Skin of body (tissue), 2 donors: ENCODE results near the gene KIT. TPM values are rescaled to one million over a fixed set of nuclear protein-coding genes. Genes with fewer than 3 reads are reported as not detected.

Experiments
- DNase-seq: peaks from one replicate; lab custom pipeline; 2025; lab: John Stamatoyannopoulos, UW
- total RNA-seq: library from RNA; depleted of rRNA; stranded (reverse); fragments of >200 nt; gene quantifications from one replicate; pipeline ENCODE4 v1.2.3, GENCODE V29; 2014

Gene KIT
- total RNA-seq, 1 donor from 2014 or later = 21.5 TPM

DNA sequence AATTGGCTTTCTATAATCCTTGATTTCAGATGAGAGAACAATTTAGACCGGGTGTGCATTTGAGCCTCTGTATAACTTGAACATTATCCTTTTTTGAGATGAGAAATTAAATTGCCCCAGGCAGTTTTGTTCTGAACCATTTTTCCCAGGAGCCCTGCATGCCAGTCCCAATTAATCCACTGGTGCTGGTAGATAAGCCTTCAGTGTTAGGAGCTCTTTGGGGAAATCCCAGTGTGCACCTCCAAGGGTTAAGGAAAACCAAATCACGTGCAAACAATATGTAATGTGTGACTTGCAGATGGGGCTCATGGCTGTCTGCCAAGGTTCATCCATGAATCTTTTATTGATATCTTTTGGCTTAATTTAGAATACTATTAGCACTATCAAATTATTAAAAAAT lies 43.2 kb downstream of the KIT start:
- DNase-seq = no peak

- no peak for DNase-seq
Measured at GRCh38 chr4:54703182-54703581, 45.4 kb downstream of the KIT start.

- DNase-seq = no peak
Measured at GRCh38 chr4:54707406-54707805, 49.6 kb downstream of the KIT start.

- no peak for DNase-seq
Measured at GRCh38 chr4:54708339-54709279, 50.9 kb downstream of the KIT start.

DNA sequence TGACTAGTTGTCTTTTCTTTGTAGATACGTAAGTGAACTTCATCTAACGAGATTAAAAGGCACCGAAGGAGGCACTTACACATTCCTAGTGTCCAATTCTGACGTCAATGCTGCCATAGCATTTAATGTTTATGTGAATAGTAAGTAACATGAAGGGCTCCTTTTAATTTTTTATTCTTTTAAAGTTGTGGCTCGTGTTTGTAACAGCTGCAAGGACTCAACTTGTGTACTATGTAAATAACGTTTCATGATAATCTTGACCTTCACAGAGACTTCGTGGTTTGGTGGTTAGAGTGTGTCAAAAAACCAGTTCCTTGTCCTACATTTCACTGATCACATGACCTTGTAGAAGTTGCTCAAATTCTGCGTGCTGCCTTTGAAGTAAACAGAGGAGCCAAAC lies 51.6 kb downstream of the KIT start:
- DNase-seq = no peak

GRCh38 chr4:54712206-54712605 lies 54.4 kb downstream of the KIT start:
- no peak for DNase-seq

- no peak for DNase-seq
Measured at GRCh38 chr4:54714631-54715030, 56.9 kb downstream of the KIT start.

GRCh38 chr4:54716478-54717065 lies 58.8 kb downstream of the KIT start:
- DNase-seq = no peak

DNA sequence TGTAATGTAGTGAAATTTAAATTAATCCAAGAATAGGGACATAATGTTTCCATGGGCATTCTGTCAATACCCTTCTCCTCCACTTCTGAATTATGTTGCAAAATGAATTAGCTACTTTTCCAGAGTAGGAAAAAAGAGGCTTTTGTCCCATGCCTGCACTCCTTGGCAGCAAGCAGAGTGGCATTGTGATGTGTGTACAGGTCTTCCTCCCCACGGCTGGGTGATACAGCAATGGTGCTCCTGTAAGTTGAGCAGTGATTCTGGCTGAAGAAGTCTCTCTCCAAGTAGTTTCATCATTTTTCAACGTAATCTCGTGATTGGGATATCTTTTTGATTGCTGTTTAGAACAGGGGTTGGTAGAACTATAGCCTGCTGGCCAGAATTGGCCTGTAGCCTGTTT lies 59.9 kb downstream of the KIT start:
- DNase-seq = no peak

DNA sequence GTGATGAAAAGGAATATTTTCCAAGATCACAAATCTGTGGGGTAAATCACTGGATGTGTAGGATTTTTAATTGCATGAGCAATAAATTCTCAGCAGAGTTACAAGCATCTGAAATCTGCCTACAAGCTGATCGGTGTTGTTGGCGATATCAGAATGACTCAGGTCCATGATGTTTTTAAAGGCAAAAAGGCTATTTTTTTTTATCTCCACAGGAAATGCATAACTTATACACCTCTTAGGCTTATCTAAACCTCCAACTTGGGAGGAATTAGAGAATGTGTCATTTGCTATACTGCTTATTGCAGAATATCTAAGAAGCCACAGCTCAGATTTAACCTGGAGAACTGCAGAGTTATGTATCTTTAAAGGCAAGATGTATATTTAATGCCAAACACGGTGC lies 61.6 kb downstream of the KIT start:
- no peak for DNase-seq

GRCh38 chr4:54723220-54723619 lies 65.5 kb downstream of the KIT start:
- DNase-seq = no peak

DNA sequence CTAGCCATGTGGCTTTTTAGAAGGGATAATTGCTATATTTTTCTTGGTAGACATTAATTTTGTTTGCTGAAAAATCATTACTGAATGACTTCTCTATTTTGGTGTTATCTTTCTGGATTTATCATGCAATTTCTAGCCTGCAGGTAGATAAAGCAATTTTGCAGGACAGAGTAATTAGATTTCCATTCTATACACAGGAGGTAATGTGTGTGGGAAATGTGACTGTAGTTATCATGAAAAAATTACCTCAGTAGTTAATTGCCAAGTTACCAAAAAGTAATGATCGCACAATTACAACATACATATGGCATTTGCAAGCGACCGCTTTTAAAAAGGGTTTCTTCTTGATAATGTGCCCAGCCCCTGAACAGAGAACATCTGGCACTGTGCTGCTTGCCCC lies 66.1 kb downstream of the KIT start:
- DNase-seq = no peak

- DNase-seq = no peak
Measured at GRCh38 chr4:54726907-54727306, 69.2 kb downstream of the KIT start.

DNA sequence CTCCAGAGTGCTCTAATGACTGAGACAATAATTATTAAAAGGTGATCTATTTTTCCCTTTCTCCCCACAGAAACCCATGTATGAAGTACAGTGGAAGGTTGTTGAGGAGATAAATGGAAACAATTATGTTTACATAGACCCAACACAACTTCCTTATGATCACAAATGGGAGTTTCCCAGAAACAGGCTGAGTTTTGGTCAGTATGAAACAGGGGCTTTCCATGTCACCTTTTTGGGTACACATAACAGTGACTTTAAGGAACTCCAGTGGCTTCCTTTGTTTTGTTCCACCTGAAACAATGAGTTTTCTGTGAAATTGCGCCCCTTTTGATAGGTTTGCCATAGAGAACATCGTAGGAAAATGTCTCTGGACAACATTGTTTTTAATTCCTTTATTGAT lies 69.6 kb downstream of the KIT start:
- DNase-seq = no peak

GRCh38 chr4:54728368-54728767 lies 70.6 kb downstream of the KIT start:
- DNase-seq = peak; percentile 6

DNA sequence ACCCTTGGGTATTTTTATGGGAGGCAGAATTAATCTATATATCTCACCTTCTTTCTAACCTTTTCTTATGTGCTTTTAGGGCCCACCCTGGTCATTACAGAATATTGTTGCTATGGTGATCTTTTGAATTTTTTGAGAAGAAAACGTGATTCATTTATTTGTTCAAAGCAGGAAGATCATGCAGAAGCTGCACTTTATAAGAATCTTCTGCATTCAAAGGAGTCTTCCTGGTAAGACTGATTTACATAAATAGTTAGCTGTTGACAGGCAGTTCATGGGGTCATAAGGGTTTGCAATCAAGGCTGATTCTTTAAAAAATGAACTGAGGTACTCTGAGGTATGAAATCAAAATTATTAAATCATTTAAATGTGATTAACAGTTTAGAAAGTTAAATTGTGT lies 71.5 kb downstream of the KIT start:
- DNase-seq = no peak

DNA sequence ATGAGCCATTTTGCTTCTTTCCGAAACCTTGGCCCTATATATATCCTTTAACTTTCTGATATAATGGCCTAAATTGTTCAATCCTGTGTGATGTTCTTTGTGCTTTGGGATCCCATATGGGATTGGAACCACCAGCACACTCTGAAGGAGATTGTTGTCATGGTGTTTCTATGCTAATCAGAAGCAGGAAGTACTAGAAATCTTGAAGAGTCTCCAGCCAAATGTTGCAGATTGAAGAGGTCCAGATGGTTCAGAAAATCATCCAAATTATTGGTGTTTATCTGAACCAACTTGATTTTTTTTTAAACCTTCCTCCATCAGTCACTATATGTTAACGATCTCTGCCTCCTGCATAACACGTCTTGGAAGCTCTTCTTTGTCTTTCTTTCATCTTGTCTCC lies 72.8 kb downstream of the KIT start:
- no peak for DNase-seq

- DNase-seq = no peak
Measured at GRCh38 chr4:54731552-54731951, 73.8 kb downstream of the KIT start.

DNA sequence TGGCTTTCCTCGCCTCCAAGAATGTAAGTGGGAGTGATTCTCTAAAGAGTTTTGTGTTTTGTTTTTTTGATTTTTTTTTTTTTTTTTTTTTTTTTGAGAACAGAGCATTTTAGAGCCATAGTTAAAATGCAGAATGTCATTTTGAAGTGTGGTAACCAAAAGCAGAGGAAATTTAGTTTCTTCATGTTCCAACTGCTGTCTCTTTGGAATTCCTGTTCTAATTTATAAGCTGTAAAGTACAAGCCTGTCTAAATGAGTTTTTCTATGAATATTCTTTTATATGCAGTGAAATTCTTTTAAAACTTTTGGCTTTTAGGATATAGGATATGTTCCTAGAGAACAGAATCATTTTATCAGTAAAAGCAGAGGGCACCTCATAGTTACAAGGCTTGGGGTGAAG lies 74.2 kb downstream of the KIT start:
- DNase-seq = no peak

DNA sequence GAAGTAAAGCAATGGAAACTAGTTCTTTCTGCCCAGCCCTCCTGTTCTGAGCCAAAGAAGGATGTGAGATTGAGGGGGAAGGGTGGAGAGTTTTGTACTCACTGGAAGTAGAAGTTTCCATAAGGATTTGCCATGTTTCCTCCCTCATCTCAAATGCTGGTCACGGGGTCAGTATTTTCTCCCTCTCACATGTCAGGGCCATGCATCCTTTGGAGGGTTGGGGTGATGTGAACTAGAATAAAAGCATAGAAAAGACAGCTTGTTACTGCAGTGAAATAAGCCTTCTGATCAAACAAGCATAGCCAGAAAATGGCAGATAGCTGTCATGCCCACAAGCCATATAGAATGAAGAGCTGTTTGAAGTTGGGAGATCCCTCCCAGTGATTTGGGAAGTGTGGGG lies 79.7 kb downstream of the KIT start:
- no peak for DNase-seq

DNA sequence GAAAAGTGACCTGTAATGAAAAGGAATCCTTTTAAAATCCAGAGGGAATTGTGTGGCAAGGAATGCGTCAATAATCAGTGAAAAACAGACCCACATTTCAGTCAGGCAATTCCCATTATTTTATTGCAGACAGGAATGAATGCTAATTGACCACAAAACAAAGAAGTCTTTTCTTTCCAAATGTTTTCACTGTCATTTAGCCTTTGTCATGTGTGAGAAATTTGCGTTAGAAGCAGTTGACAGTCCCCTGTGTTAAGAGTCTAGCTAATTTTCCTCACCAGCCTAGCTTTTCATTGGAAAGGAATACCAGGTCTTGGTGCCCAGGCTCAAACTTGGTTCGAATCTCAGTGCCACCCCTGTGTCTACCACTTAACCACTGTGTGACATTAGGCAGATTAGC lies 83.4 kb downstream of the KIT start:
- no peak for DNase-seq

- DNase-seq = no peak
Measured at GRCh38 chr4:54742636-54743399, 85.1 kb downstream of the KIT start.
